A549 (cell line): ENCODE results near the gene MYH2.

Experiments
- KDM5A ChIP-seq: fragments of 200-600 bp; sonication (generic); IDR thresholded peaks from 2 replicates; pipeline ENCODE4 v1.6.1; 2016; ENCODE audit warnings: antibody characterized with exemption, mild to moderate bottlenecking
- NFE2L2 ChIP-seq: fragments of 150-350 bp; conservative IDR thresholded peaks from 2 replicates; pipeline ENCODE4 v1.6.1; 2014; ENCODE audit warnings: low read length
- POLR2A ChIP-seq: IDR thresholded peaks from 2 replicates; pipeline ENCODE4 v1.6.1; 2012; ENCODE audit warnings: mild to moderate bottlenecking, low read length
- TF ChIP-seq, protein P1 (sequence below): fragments of >200 bp; sonication (Bioruptor Twin); formaldehyde crosslinking; IDR thresholded peaks from 3 replicates; pipeline ENCODE4 v1.5.1; 2016
- TF ChIP-seq, protein P2 (sequence below): fragments of >200 bp; sonication (Bioruptor Twin); formaldehyde crosslinking; IDR thresholded peaks from 3 replicates; pipeline ENCODE4 v1.6.1; 2016
- TF ChIP-seq, protein P3 (sequence below): fragments of 250-450 bp; sonication (Bioruptor Pico); IDR thresholded peaks from 2 replicates; pipeline ENCODE4 v1.5.0; 2020; ENCODE audit warnings: low read depth, mild to moderate bottlenecking, moderate library complexity
- TF ChIP-seq, protein P4 (sequence below): fragments of 250-450 bp; sonication (Bioruptor Pico); IDR thresholded peaks from 2 replicates; pipeline ENCODE4 v1.5.0; 2021; ENCODE audit warnings: mild to moderate bottlenecking, moderate library complexity, borderline replicate concordance

DNA sequence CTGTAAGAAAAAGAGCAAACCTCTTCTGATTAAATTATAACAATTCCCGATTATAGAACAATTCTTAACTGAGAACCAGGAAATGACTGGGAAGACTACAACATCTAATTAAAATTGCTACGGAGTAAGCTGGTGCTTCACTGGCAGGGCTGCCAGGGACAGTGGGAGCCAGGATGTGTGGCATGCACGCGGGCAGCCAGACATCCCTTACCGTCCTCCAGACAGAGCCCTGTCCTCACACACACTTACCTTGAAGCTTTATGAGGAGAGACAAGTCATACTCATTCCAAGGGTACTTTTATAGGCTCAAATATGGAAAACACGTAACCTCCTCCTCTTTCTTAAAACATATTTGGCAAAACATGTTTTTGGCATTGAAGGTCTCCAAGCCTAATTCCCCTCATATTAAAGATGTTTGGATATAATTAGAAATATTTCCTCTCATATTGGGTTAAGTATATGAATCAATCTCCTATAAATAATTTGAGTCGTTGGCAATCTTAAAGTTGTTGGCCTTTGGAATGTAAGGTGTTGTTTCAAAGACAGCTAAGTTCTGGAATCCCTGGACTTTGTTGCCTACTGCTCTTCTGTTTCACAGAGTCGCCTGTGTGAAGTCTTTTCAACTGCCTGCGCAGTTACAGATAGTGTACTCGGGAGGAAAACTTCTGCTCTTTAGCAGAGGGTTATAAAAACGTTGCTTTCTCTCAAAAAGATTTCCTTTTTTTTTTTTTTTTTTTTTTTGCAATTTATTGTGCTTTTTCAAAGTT is 31.0 kb downstream of the MYH2 start, which contains the start of gene MYH1:
- TF ChIP-seq, protein P1, sequence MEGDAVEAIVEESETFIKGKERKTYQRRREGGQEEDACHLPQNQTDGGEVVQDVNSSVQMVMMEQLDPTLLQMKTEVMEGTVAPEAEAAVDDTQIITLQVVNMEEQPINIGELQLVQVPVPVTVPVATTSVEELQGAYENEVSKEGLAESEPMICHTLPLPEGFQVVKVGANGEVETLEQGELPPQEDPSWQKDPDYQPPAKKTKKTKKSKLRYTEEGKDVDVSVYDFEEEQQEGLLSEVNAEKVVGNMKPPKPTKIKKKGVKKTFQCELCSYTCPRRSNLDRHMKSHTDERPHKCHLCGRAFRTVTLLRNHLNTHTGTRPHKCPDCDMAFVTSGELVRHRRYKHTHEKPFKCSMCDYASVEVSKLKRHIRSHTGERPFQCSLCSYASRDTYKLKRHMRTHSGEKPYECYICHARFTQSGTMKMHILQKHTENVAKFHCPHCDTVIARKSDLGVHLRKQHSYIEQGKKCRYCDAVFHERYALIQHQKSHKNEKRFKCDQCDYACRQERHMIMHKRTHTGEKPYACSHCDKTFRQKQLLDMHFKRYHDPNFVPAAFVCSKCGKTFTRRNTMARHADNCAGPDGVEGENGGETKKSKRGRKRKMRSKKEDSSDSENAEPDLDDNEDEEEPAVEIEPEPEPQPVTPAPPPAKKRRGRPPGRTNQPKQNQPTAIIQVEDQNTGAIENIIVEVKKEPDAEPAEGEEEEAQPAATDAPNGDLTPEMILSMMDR = no peak
- TF ChIP-seq, protein P2, sequence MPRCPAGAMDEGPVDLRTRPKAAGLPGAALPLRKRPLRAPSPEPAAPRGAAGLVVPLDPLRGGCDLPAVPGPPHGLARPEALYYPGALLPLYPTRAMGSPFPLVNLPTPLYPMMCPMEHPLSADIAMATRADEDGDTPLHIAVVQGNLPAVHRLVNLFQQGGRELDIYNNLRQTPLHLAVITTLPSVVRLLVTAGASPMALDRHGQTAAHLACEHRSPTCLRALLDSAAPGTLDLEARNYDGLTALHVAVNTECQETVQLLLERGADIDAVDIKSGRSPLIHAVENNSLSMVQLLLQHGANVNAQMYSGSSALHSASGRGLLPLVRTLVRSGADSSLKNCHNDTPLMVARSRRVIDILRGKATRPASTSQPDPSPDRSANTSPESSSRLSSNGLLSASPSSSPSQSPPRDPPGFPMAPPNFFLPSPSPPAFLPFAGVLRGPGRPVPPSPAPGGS = no peak
- TF ChIP-seq KDM5A (no peak), NFE2L2 (no peak), POLR2A (no peak)
- TF ChIP-seq, protein P3, sequence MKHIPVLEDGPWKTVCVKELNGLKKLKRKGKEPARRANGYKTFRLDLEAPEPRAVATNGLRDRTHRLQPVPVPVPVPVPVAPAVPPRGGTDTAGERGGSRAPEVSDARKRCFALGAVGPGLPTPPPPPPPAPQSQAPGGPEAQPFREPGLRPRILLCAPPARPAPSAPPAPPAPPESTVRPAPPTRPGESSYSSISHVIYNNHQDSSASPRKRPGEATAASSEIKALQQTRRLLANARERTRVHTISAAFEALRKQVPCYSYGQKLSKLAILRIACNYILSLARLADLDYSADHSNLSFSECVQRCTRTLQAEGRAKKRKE (CRISPR knock-in tag) = no peak
- TF ChIP-seq, protein P4, sequence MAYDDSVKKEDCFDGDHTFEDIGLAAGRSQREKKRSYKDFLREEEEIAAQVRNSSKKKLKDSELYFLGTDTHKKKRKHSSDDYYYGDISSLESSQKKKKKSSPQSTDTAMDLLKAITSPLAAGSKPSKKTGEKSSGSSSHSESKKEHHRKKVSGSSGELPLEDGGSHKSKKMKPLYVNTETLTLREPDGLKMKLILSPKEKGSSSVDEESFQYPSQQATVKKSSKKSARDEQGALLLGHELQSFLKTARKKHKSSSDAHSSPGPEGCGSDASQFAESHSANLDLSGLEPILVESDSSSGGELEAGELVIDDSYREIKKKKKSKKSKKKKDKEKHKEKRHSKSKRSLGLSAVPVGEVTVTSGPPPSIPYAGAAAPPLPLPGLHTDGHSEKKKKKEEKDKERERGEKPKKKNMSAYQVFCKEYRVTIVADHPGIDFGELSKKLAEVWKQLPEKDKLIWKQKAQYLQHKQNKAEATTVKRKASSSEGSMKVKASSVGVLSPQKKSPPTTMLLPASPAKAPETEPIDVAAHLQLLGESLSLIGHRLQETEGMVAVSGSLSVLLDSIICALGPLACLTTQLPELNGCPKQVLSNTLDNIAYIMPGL (CRISPR knock-in tag) = no peak
